IMR-90 (cell line): ENCODE results near the gene ITPKC. TPM values are rescaled to one million over a fixed set of nuclear protein-coding genes. Genes with fewer than 3 reads are reported as not detected.

Experiments
- ATAC-seq: fragments of 200-7000 bp; cut with Tn5 transposase; 2 replicates; pipeline ENCODE4 v1.9.1; 2020; ENCODE audit warnings: low read depth, mild to moderate bottlenecking, moderate library complexity
- BruUV-seq: library from RNA; stranded (reverse); fragments of 400-500 nt; replicated peaks from 2 replicates; lab custom pipeline; 2021; lab: Mats Ljungman, UMichigan
- CTCF ChIA-PET: fragments of 300-600 bp; formaldehyde crosslinking; extraction: SDS; loops from one replicate; lab custom pipeline; 2021; ENCODE audit warnings: antibody characterized with exemption; lab: Yijun Ruan, JAX
- POLR2A ChIA-PET: fragments of 300-600 bp; sonication (Branson Sonifier 250); formaldehyde crosslinking; loops from one replicate; lab custom pipeline; 2022; ENCODE audit warnings: antibody characterized with exemption; ENCODE audit not compliant: unreplicated experiment; lab: Charles Lee
- DNase-seq: peaks from one replicate; pipeline ENCODE4 v3.0.0; 2013
- H2AFZ ChIP-seq: replicated peaks from 2 replicates; pipeline ENCODE3; 2013; ENCODE audit warnings: low read length, mild to moderate bottlenecking; ENCODE audit not compliant: poor library complexity
- H2AK5ac ChIP-seq: 2 replicates; pipeline ENCODE4 v1.6.1; 2013; ENCODE audit warnings: low read depth, low read length, inconsistent platforms
- H2AK9ac ChIP-seq: replicated peaks from 2 replicates; pipeline ENCODE3; 2013; ENCODE audit warnings: mild to moderate bottlenecking, low read depth, low read length, moderate library complexity; ENCODE audit not compliant: poor library complexity
- H2BK120ac ChIP-seq: 2 replicates; pipeline ENCODE4 v1.6.1; 2013; ENCODE audit warnings: low read depth, low read length, inconsistent platforms
- H2BK15ac ChIP-seq: 3 replicates; pipeline ENCODE4 v1.6.1; 2013; ENCODE audit warnings: low read depth, low read length, inconsistent platforms
- H2BK20ac ChIP-seq: 2 replicates; pipeline ENCODE4 v1.6.1; 2013; ENCODE audit warnings: low read depth, mild to moderate bottlenecking, inconsistent platforms, low read length, moderate library complexity
- H2BK5ac ChIP-seq: 2 replicates; pipeline ENCODE4 v1.6.1; 2013; ENCODE audit warnings: mild to moderate bottlenecking, low read depth, low read length, inconsistent platforms; ENCODE audit not compliant: poor library complexity, severe bottlenecking
- H3K14ac ChIP-seq: replicated peaks from 2 replicates; pipeline ENCODE4 v1.6.1; 2013; ENCODE audit warnings: low read depth, low read length, inconsistent platforms
- H3K18ac ChIP-seq: 2 replicates; pipeline ENCODE4 v1.6.1; 2013; ENCODE audit warnings: low read depth, low read length, control low read depth
- H3K23ac ChIP-seq: 2 replicates; pipeline ENCODE4 v1.6.1; 2013; ENCODE audit warnings: low read depth, low read length, inconsistent platforms
- H3K27ac ChIP-seq: 2 replicates; pipeline ENCODE4 v1.5.1; 2013; ENCODE audit warnings: mild to moderate bottlenecking, control low read depth, low read length; ENCODE audit not compliant: insufficient read depth
- H3K27me3 ChIP-seq: 2 replicates; pipeline ENCODE4 v1.6.1; 2013; ENCODE audit warnings: low read length; ENCODE audit not compliant: control insufficient read depth, insufficient read depth
- H3K36me3 ChIP-seq: 2 replicates; pipeline ENCODE4 v1.6.1; 2013; ENCODE audit warnings: low read length, mixed read lengths; ENCODE audit not compliant: control insufficient read depth, insufficient read depth
- H3K4ac ChIP-seq: 2 replicates; pipeline ENCODE4 v1.6.1; 2013; ENCODE audit warnings: low read depth, low read length, inconsistent platforms
- H3K4me1 ChIP-seq: 2 replicates; pipeline ENCODE4 v1.6.1; 2013; ENCODE audit warnings: low read length, mixed read lengths; ENCODE audit not compliant: control insufficient read depth, insufficient read depth
- H3K4me2 ChIP-seq: 2 replicates; pipeline ENCODE4 v1.6.1; 2013; ENCODE audit warnings: low read depth, mild to moderate bottlenecking, control low read depth, low read length, moderate library complexity
- H3K4me3 ChIP-seq: 2 replicates; pipeline ENCODE4 v1.5.1; 2013; ENCODE audit warnings: low read depth, mild to moderate bottlenecking, control low read depth, low read length, moderate library complexity; ENCODE audit not compliant: insufficient read depth
- H3K56ac ChIP-seq: 2 replicates; pipeline ENCODE4 v1.6.1; 2013; ENCODE audit warnings: low read length, inconsistent platforms; ENCODE audit not compliant: insufficient read depth; ENCODE audit errors: extremely low read depth
- H3K79me1 ChIP-seq, 2 experiments: 2 replicates each; pipeline ENCODE4 v1.6.1; 2013; ENCODE audit warnings: low read length in 2 of 2, inconsistent platforms in 1 of 2, low read depth in 1 of 2
- H3K9ac ChIP-seq: 2 replicates; pipeline ENCODE4 v1.6.1; 2013; ENCODE audit warnings: low read depth, low read length, control low read depth
- H3K9me1 ChIP-seq: 2 replicates; pipeline ENCODE4 v1.6.1; 2013; ENCODE audit warnings: low read length, inconsistent platforms; ENCODE audit not compliant: insufficient read depth
- H3K9me3 ChIP-seq: 2 replicates; pipeline ENCODE4 v1.6.1; 2013; ENCODE audit warnings: low read length; ENCODE audit not compliant: control insufficient read depth, insufficient read depth
- H4K20me1 ChIP-seq: 2 replicates; pipeline ENCODE4 v1.6.1; 2013; ENCODE audit warnings: low read length, inconsistent platforms; ENCODE audit not compliant: insufficient read depth
- H4K5ac ChIP-seq: 2 replicates; pipeline ENCODE4 v1.6.1; 2013; ENCODE audit warnings: mild to moderate bottlenecking, low read depth, low read length, control low read depth
- H4K8ac ChIP-seq, 2 experiments: 2 replicates each; pipeline ENCODE4 v1.6.1; 2013; ENCODE audit warnings: low read depth in 2 of 2, low read length in 2 of 2, control low read depth in 1 of 2, inconsistent platforms in 1 of 2
- H4K91ac ChIP-seq: 2 replicates; pipeline ENCODE4 v1.6.1; 2013; ENCODE audit warnings: low read depth, low read length, inconsistent platforms; ENCODE audit not compliant: insufficient read depth
- BHLHE40 ChIP-seq: fragments of 150-350 bp; IDR thresholded peaks from 2 replicates; pipeline ENCODE4 v1.6.1; 2016; ENCODE audit warnings: mild to moderate bottlenecking, low read depth, low read length
- CEBPB ChIP-seq: IDR thresholded peaks from 2 replicates; pipeline ENCODE4 v1.6.1; 2012; ENCODE audit warnings: low read depth, low read length, improper control_type of control experiment
- CHD1 ChIP-seq: IDR thresholded peaks from 2 replicates; pipeline ENCODE4 v1.6.1; 2012; ENCODE audit warnings: low read depth, low read length, improper control_type of control experiment
- CTCF ChIP-seq: conservative IDR thresholded peaks from 2 replicates; pipeline ENCODE4 v1.5.1; 2012; ENCODE audit warnings: mild to moderate bottlenecking, low read depth, low read length, improper control_type of control experiment
- ELK1 ChIP-seq: fragments of 150-350 bp; IDR thresholded peaks from 2 replicates; pipeline ENCODE4 v1.6.1; 2016; ENCODE audit warnings: low read depth, mild to moderate bottlenecking, low read length, moderate library complexity, borderline replicate concordance
- FOS ChIP-seq: fragments of 150-350 bp; IDR thresholded peaks from 2 replicates; pipeline ENCODE4 v1.6.1; 2016; ENCODE audit warnings: low read depth, low read length
- MAFK ChIP-seq: IDR thresholded peaks from 2 replicates; pipeline ENCODE4 v1.6.1; 2012; ENCODE audit warnings: low read depth, low read length, improper control_type of control experiment
- MAZ ChIP-seq: IDR thresholded peaks from 2 replicates; pipeline ENCODE4 v1.6.1; 2012; ENCODE audit warnings: low read depth, mild to moderate bottlenecking, low read length, improper control_type of control experiment, moderate library complexity, borderline replicate concordance
- NFE2L2 ChIP-seq: fragments of 150-350 bp; IDR thresholded peaks from 2 replicates; pipeline ENCODE4 v1.6.1; 2016; ENCODE audit warnings: low read depth, mild to moderate bottlenecking, low read length
- POLR2A ChIP-seq: IDR thresholded peaks from 2 replicates; pipeline ENCODE4 v1.6.1; 2012; ENCODE audit warnings: mild to moderate bottlenecking, low read depth, low read length
- RAD21 ChIP-seq: IDR thresholded peaks from 2 replicates; pipeline ENCODE4 v1.6.1; 2012; ENCODE audit warnings: low read length, improper control_type of control experiment
- RCOR1 ChIP-seq: IDR thresholded peaks from 2 replicates; pipeline ENCODE4 v1.6.1; 2012; ENCODE audit warnings: mild to moderate bottlenecking, low read length, improper control_type of control experiment; ENCODE audit not compliant: insufficient replicate concordance
- RFX5 ChIP-seq: IDR thresholded peaks from 2 replicates; pipeline ENCODE4 v1.8.0; 2012; ENCODE audit warnings: low read depth, mild to moderate bottlenecking, low read length, moderate library complexity
- SMC3 ChIP-seq: fragments of 150-350 bp; IDR thresholded peaks from 2 replicates; pipeline ENCODE4 v1.6.1; 2016; ENCODE audit warnings: low read depth, mild to moderate bottlenecking, antibody characterized with exemption, low read length, moderate library complexity
- USF2 ChIP-seq: fragments of 150-350 bp; IDR thresholded peaks from 2 replicates; pipeline ENCODE4 v1.6.1; 2017; ENCODE audit warnings: mild to moderate bottlenecking, antibody characterized with exemption, low read length, low read depth
- WGBS, 2 experiments: methylation state at CpG; one replicate each; pipeline versions ENCODE4 v1.1.5 to v1.1.7; 2013; ENCODE audit warnings: missing lambda C conversion rate in 2 of 2; ENCODE audit not compliant: insufficient read length in 1 of 2; ENCODE audit errors: extremely low coverage in 2 of 2; 5-methylcytosine and 5-hydroxymethylcytosine counted together
- dilution Hi-C: fragments of 300-500 bp; cut with HindIII; formaldehyde crosslinking; loops from one replicate; pipeline ENCODE4 v1.14.3; 2018; ENCODE audit warnings: low sequenced_read_pairs; ENCODE audit not compliant: unreplicated experiment
- in situ Hi-C: fragments of 300-500 bp; cut with MboI; formaldehyde crosslinking; loops from 3 replicates; pipeline ENCODE4 v1.14.3; 2019; ENCODE audit warnings: low sequenced_read_pairs, inconsistent platforms, mixed read lengths
- intact Hi-C: fragments of 100-400 bp; cut with micrococcal nuclease; formaldehyde crosslinking; loops from 2 replicates; pipeline ENCODE4 v1.10.0; 2022
- polyA plus RNA-seq, 3 experiments: library from polyadenylated mRNA; depleted of rRNA; stranded (reverse); fragments of >200 nt; gene quantifications; 2 replicates each; pipeline ENCODE4 v1.2.3, GENCODE V29; 2012; ENCODE audit warnings: low replicate concordance in 1 of 3
- total RNA-seq: library from RNA; depleted of rRNA; stranded (reverse); fragments of >200 nt; gene quantifications from 2 replicates; pipeline ENCODE4 v1.2.3, GENCODE V29; 2012

Gene ITPKC
- total and polyA plus RNA-seq, 2 of the 4 experiments (the other 2 are of a cell fraction) = 7.7 to 9.4 TPM

- H3K36me3 ChIP-seq = peaks cover 63% of the 10 kb centered on the region
- no peak overlapping the region for H4K5ac ChIP-seq
- H2BK120ac ChIP-seq = no peak overlapping the region
- dilution Hi-C loops (no loop called here), in situ Hi-C loops (no loop called here), intact Hi-C loops (loop anchor here (1.0 kb wide), 1 partner anchor 39 kb away; no protein-coding TSS in a partner anchor)
- H3K9ac ChIP-seq = no peak overlapping the region; the same call in 1 of the 2 replicates
- no peaks in the 10 kb centered on the region for H3K27me3 ChIP-seq
- no peaks in the 10 kb centered on the region for H3K9me3 ChIP-seq
- no peak overlapping the region for H2BK20ac ChIP-seq
- BruUV-seq = no TSS peak
- no peak overlapping the region for H2AFZ ChIP-seq
- H3K4me1 ChIP-seq = no peaks in the 10 kb centered on the region
- no peak overlapping the region for H3K4me2 ChIP-seq
- H4K91ac ChIP-seq = no peak overlapping the region
- CTCF ChIA-PET = interaction anchor here (0.6 to 1.2 kb wide), 4 partner anchors 39 to 502 kb away, joined by 3 to 5 read pairs (median 4); no protein-coding TSS in a partner anchor
- no peak overlapping the region for H2AK5ac ChIP-seq
- 0 out of 4 replicates have a peak, but pooled peaks cover 0 to 4% of the 10 kb centered on the region in 2 experiments for H3K79me1 ChIP-seq
- DNase-seq = no peak
- 63% methylated on average over 11 of the region's 18 CpGs; no CpG with 5 or more reads in 1 of the 2 experiments for WGBS, 2 experiments
- H3K4ac ChIP-seq = no peak overlapping the region
- H4K20me1 ChIP-seq = no peaks in the 10 kb centered on the region
- H2AK9ac ChIP-seq = no peak overlapping the region
- H3K56ac ChIP-seq = no peak overlapping the region
- no peak overlapping the region for H2BK15ac ChIP-seq
- H3K14ac ChIP-seq = no peak overlapping the region
- H2BK5ac ChIP-seq = no peak overlapping the region
- H4K8ac ChIP-seq = no peak overlapping the region
- no peak overlapping the region for H3K18ac ChIP-seq
- peaks cover 11% of the 10 kb centered on the region; the same call in 1 of the 2 replicates for H3K9me1 ChIP-seq
- H3K27ac ChIP-seq = no peak overlapping the region
- POLR2A ChIA-PET = interaction anchor here (0.5 kb wide), 1 partner anchor 745 kb away, joined by 8 read pairs; no protein-coding TSS in a partner anchor
- no peak overlapping the region for H3K23ac ChIP-seq
- H3K4me3 ChIP-seq = no peak overlapping the region
- ATAC-seq = peak; percentile 86
- TF ChIP-seq USF2 = no peak
- peak; percentile 51 for TF ChIP-seq CTCF
- no peak for TF ChIP-seq RFX5
- TF ChIP-seq RCOR1 = no peak
- peak; percentile 51 for TF ChIP-seq RAD21
- no peak for TF ChIP-seq BHLHE40
- TF ChIP-seq ELK1 = no peak
- TF ChIP-seq CHD1 = no peak
- TF ChIP-seq POLR2A = no peak
- TF ChIP-seq MAFK = no peak
- no peak for TF ChIP-seq MAZ
- peak; percentile 41 for TF ChIP-seq SMC3
- no peak for TF ChIP-seq NFE2L2
- TF ChIP-seq CEBPB = no peak
- no peak for TF ChIP-seq FOS
Observed at GRCh38 chr19:40702337-40703012, 14.4 kb upstream of the ITPKC start.
